Activated CD8-positive, alpha-beta T cell treated with anti-CD3 and anti-CD28 coated beads, Interleukin-2, amount 10 ng/mL, durations not matched to agents 7 days and 5 days (primary cell): Measurements from ENCODE around the gene FAM83C. TPM values are rescaled to one million over a fixed set of nuclear protein-coding genes. Genes with fewer than 3 reads are reported as not detected.

Source experiments
- ATAC-seq: fragments of 150-1000 bp; cut with Tn5 transposase; one replicate; pipeline ENCODE4 v1.10.0; 2021; ENCODE audit warnings: moderate library complexity
- CTCF ChIA-PET: fragments of 350-600 bp; sonication (Branson Sonifier 250); formaldehyde crosslinking; loops from one replicate; lab custom pipeline; 2021; ENCODE audit warnings: antibody characterized with exemption; lab: Charles Lee
- POLR2A ChIA-PET: fragments of 350-600 bp; sonication (Branson Sonifier 250); formaldehyde crosslinking; loops from one replicate; lab custom pipeline; 2021; ENCODE audit warnings: antibody characterized with exemption; lab: Charles Lee
- DNase-seq: peaks from one replicate; pipeline ENCODE4 v3.0.0-alpha.2; 2020
- H3K27ac Mint-ChIP-seq: one replicate; pipeline ENCODE4 v1.8.0; 2021; ENCODE audit warnings: mild to moderate bottlenecking, mixed read lengths
- H3K27me3 Mint-ChIP-seq: one replicate; pipeline ENCODE4 v1.8.0; 2021; ENCODE audit warnings: low read depth, mixed read lengths
- H3K36me3 Mint-ChIP-seq: one replicate; pipeline ENCODE4 v1.8.0; 2021; ENCODE audit warnings: low read depth, mixed read lengths
- H3K4me1 Mint-ChIP-seq: one replicate; pipeline ENCODE4 v1.8.0; 2021; ENCODE audit warnings: low read depth, mixed read lengths
- H3K4me3 Mint-ChIP-seq: one replicate; pipeline ENCODE4 v1.8.0; 2021; ENCODE audit warnings: mild to moderate bottlenecking, mixed read lengths
- H3K9me3 Mint-ChIP-seq: one replicate; pipeline ENCODE4 v1.8.0; 2022; ENCODE audit warnings: mixed read lengths; ENCODE audit not compliant: insufficient read depth
- total RNA-seq, 2 experiments: library from RNA; stranded (reverse); gene quantifications; one replicate each; pipeline ENCODE4 v1.2.3, GENCODE V29; 2021

The FAM83C gene
- total RNA-seq, 2 experiments from 2014 or later = not detected

GRCh38 chr20:35303735-35304491 lies 11.7 kb upstream of the FAM83C start:
- Mint-ChIP-seq H3K4me1 (peaks cover 44% of the 10 kb centered on the region), H3K9me3 (no peaks in the 10 kb centered on the region), H3K36me3 (peaks cover 3% of the 10 kb centered on the region), H3K27me3 (no peaks in the 10 kb centered on the region), H3K4me3 (no peak overlapping the region), H3K27ac (peak overlapping the region; percentile 60)
- ChIA-PET CTCF (interaction anchor here (0.9 to 9.3 kb wide), 32 partner anchors 9 to 492 kb away, joined by 3 to 94 read pairs (median 5); partner anchors contain the start of genes CEP250, EDEM2, EIF6 and GDF5), POLR2A (interaction anchor here (0.7 to 1.3 kb wide), 3 partner anchors 26 to 153 kb away, joined by 3 to 4 read pairs (median 3); partner anchors contain the start of gene CEP250)
- DNase-seq (peak; percentile 92), ATAC-seq (peak; percentile 79)

GRCh38 chr20:35303382-35303734 lies 11.1 kb upstream of the FAM83C start:
- no peak for DNase-seq
- CTCF ChIA-PET = interaction anchor here (0.9 to 9.3 kb wide), 25 partner anchors 9 to 187 kb away, joined by 3 to 94 read pairs (median 6); partner anchors contain the start of genes CEP250, EDEM2, EIF6 and GDF5
- Mint-ChIP-seq H3K27ac (no peak overlapping the region), H3K4me1 (peaks cover 44% of the 10 kb centered on the region), H3K27me3 (no peaks in the 10 kb centered on the region), H3K4me3 (no peak overlapping the region), H3K9me3 (no peaks in the 10 kb centered on the region), H3K36me3 (peaks cover 3% of the 10 kb centered on the region)
- POLR2A ChIA-PET = interaction anchor here (0.7 to 1.3 kb wide), 2 partner anchors 26 to 152 kb away, joined by 3 to 4 read pairs; partner anchors contain the start of gene CEP250
- no peak for ATAC-seq

- DNase-seq (no peak), ATAC-seq (no peak)
- H3K27ac Mint-ChIP-seq = no peak overlapping the region
- no peaks in the 10 kb centered on the region for H3K27me3 Mint-ChIP-seq
- peaks cover 3% of the 10 kb centered on the region for H3K36me3 Mint-ChIP-seq
- ChIA-PET CTCF (interaction anchor here (0.9 to 9.3 kb wide), 20 partner anchors 8 to 316 kb away, joined by 3 to 94 read pairs (median 6); partner anchors contain the start of genes CEP250, EDEM2, EIF6 and GDF5), POLR2A (interaction anchor here (0.8 kb wide), 1 partner anchor 25 kb away, joined by 3 read pairs; the partner anchor contains the start of gene MMP24OS)
- H3K9me3 Mint-ChIP-seq = no peaks in the 10 kb centered on the region
- H3K4me1 Mint-ChIP-seq = peaks cover 44% of the 10 kb centered on the region
- H3K4me3 Mint-ChIP-seq = no peak overlapping the region
Observed at GRCh38 chr20:35302421-35303335, 10.5 kb upstream of the FAM83C start.

- Mint-ChIP-seq H3K36me3 (peaks cover 3% of the 10 kb centered on the region), H3K27ac (no peak overlapping the region), H3K27me3 (no peaks in the 10 kb centered on the region), H3K4me3 (no peak overlapping the region), H3K9me3 (no peaks in the 10 kb centered on the region), H3K4me1 (peaks cover 33% of the 10 kb centered on the region)
- DNase-seq (no peak), ATAC-seq (no peak)
- POLR2A ChIA-PET = no interaction called here
- CTCF ChIA-PET = interaction anchor here (0.9 to 9.3 kb wide), 4 partner anchors 29 to 156 kb away, joined by 4 to 94 read pairs (median 81); partner anchors contain the start of gene GDF5
Observed at GRCh38 chr20:35301426-35301825, 9.2 kb upstream of the FAM83C start.

GRCh38 chr20:35300469-35301262 lies 8.4 kb upstream of the FAM83C start:
- CTCF ChIA-PET = interaction anchor here (0.9 to 8.2 kb wide), 4 partner anchors 11 to 156 kb away, joined by 3 to 89 read pairs (median 38); no protein-coding TSS in a partner anchor
- Mint-ChIP-seq H3K4me3 (no peak overlapping the region), H3K27me3 (no peaks in the 10 kb centered on the region), H3K27ac (no peak overlapping the region), H3K4me1 (peaks cover 26% of the 10 kb centered on the region), H3K9me3 (no peaks in the 10 kb centered on the region), H3K36me3 (peaks cover under 1% of the 10 kb centered on the region)
- DNase-seq (no peak), ATAC-seq (no peak)
- POLR2A ChIA-PET = interaction anchor here (1.9 kb wide), 1 partner anchor 16 kb away, joined by 7 read pairs; the partner anchor contains the start of gene EIF6

GRCh38 chr20:35299780-35300179 lies 7.6 kb upstream of the FAM83C start:
- DNase-seq (no peak), ATAC-seq (no peak)
- no peaks in the 10 kb centered on the region for H3K36me3 Mint-ChIP-seq
- no peak overlapping the region for H3K4me3 Mint-ChIP-seq
- H3K27ac Mint-ChIP-seq = peak overlapping the region; percentile 30
- peaks cover 2% of the 10 kb centered on the region for H3K27me3 Mint-ChIP-seq
- POLR2A ChIA-PET = interaction anchor here (1.9 kb wide), 1 partner anchor 15 kb away, joined by 7 read pairs; the partner anchor contains the start of gene EIF6
- peaks cover 17% of the 10 kb centered on the region for H3K4me1 Mint-ChIP-seq
- CTCF ChIA-PET = interaction anchor here (1.0 to 8.2 kb wide), 2 partner anchors 10 to 148 kb away, joined by 3 to 89 read pairs; no protein-coding TSS in a partner anchor
- H3K9me3 Mint-ChIP-seq = no peaks in the 10 kb centered on the region

- no peak for ATAC-seq
- no peaks in the 10 kb centered on the region for H3K36me3 Mint-ChIP-seq
- CTCF ChIA-PET = interaction anchor here (0.9 to 8.2 kb wide), 3 partner anchors 9 to 149 kb away, joined by 3 to 89 read pairs (median 7); no protein-coding TSS in a partner anchor
- peaks cover 2% of the 10 kb centered on the region for H3K27me3 Mint-ChIP-seq
- no peak overlapping the region for H3K27ac Mint-ChIP-seq
- POLR2A ChIA-PET = interaction anchor here (0.6 to 1.9 kb wide), 3 partner anchors 11 to 158 kb away, joined by 3 to 7 read pairs (median 3); partner anchors contain the start of gene EIF6
- H3K9me3 Mint-ChIP-seq = no peaks in the 10 kb centered on the region
- no peak overlapping the region for H3K4me3 Mint-ChIP-seq
- DNase-seq = no peak
- peaks cover 2% of the 10 kb centered on the region for H3K4me1 Mint-ChIP-seq
Observed at GRCh38 chr20:35298264-35298663, 6.0 kb upstream of the FAM83C start.

GRCh38 chr20:35297740-35298139 lies 5.5 kb upstream of the FAM83C start:
- Mint-ChIP-seq H3K36me3 (no peaks in the 10 kb centered on the region), H3K9me3 (no peaks in the 10 kb centered on the region), H3K4me3 (no peak overlapping the region), H3K4me1 (no peaks in the 10 kb centered on the region), H3K27ac (no peak overlapping the region), H3K27me3 (peaks cover 2% of the 10 kb centered on the region)
- ATAC-seq (no peak), DNase-seq (no peak)
- ChIA-PET POLR2A (interaction anchor here (1.6 kb wide), 1 partner anchor 14 kb away, joined by 5 read pairs; no protein-coding TSS in a partner anchor), CTCF (interaction anchor here (0.9 kb wide), 2 partner anchors 26 to 153 kb away, joined by 3 read pairs; no protein-coding TSS in a partner anchor)

- Mint-ChIP-seq H3K27ac (no peak overlapping the region), H3K27me3 (peaks cover 2% of the 10 kb centered on the region), H3K4me3 (no peak overlapping the region), H3K4me1 (no peaks in the 10 kb centered on the region), H3K36me3 (no peaks in the 10 kb centered on the region), H3K9me3 (no peaks in the 10 kb centered on the region)
- CTCF ChIA-PET = interaction anchor here (0.9 to 1.4 kb wide), 2 partner anchors 151 to 152 kb away, joined by 3 to 4 read pairs; no protein-coding TSS in a partner anchor
- POLR2A ChIA-PET = interaction anchor here (1.6 kb wide), 1 partner anchor 13 kb away, joined by 5 read pairs; no protein-coding TSS in a partner anchor
- no peak for DNase-seq
- no peak for ATAC-seq
Observed at GRCh38 chr20:35297155-35297554, 4.9 kb upstream of the FAM83C start.

- no peak overlapping the region for H3K27ac Mint-ChIP-seq
- no peaks in the 10 kb centered on the region for H3K9me3 Mint-ChIP-seq
- H3K4me3 Mint-ChIP-seq = no peak overlapping the region
- CTCF ChIA-PET = interaction anchor here (1.4 kb wide), 1 partner anchor 152 kb away, joined by 4 read pairs; no protein-coding TSS in a partner anchor
- DNase-seq = no peak
- peaks cover 2% of the 10 kb centered on the region for H3K27me3 Mint-ChIP-seq
- H3K4me1 Mint-ChIP-seq = no peaks in the 10 kb centered on the region
- ATAC-seq = no peak
- no peaks in the 10 kb centered on the region for H3K36me3 Mint-ChIP-seq
- POLR2A ChIA-PET = interaction anchor here (1.6 kb wide), 1 partner anchor 12 kb away, joined by 5 read pairs; no protein-coding TSS in a partner anchor
Observed at GRCh38 chr20:35296101-35296554, 3.9 kb upstream of the FAM83C start.
